ENCODE measurements around the gene SUN3.

Gene SUN3, protein sequence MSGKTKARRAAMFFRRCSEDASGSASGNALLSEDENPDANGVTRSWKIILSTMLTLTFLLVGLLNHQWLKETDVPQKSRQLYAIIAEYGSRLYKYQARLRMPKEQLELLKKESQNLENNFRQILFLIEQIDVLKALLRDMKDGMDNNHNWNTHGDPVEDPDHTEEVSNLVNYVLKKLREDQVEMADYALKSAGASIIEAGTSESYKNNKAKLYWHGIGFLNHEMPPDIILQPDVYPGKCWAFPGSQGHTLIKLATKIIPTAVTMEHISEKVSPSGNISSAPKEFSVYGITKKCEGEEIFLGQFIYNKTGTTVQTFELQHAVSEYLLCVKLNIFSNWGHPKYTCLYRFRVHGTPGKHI

DNA sequence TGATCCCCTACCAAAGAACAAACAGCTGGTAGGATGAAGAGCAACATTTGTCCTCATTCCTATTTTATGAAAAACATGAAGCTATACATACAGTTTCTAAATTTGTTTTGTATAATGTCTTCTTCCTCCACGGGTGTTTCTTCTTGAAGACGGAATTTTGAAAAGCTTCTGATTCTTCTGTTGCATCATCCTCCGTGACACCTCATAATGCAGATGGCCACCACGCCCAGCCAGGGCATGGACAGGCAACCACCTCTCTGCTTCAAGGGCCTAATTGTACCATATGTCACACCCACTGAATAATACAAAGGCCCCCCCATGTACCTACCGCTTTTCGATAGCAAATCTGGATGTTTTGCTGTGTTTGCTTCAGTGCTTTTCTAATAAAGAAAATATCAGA lies at the start of gene SUN3:
SUN3 (minus strand) TSS at position 170 of the 400 bp plus-strand sequence; CDS start at position 1, 169 bp downstream.
- no peaks in the 10 kb centered on the region for H3K4me1 ChIP-seq (ENCODE audit: control insufficient read depth in 1 of 2, insufficient read depth in 2 of 2, low read length in 2 of 2)
- no peaks in the 10 kb centered on the region for H3K36me3 ChIP-seq (ENCODE audit: control insufficient read depth in 1 of 2, insufficient read depth in 2 of 2, low read length in 2 of 2)
- no peak within 1 kb of the TSS for H3K27ac ChIP-seq (ENCODE audit: low read depth, low read length)
- no peaks in the 10 kb centered on the region for H3K27me3 ChIP-seq (ENCODE audit: control insufficient read depth in 1 of 2, insufficient read depth in 2 of 2, low read length in 2 of 2)
- H3K9ac ChIP-seq (ENCODE audit: low read depth in 1 of 2, low read length in 2 of 2): no peak within 1 kb of the TSS
- no peaks in the 10 kb centered on the region for H3K9me3 ChIP-seq (ENCODE audit: control insufficient read depth in 1 of 2, low read length in 2 of 2)
- no peak within 1 kb of the TSS for H3K4me3 ChIP-seq (ENCODE audit: low read depth in 1 of 2, low read length in 2 of 2)

DNA sequence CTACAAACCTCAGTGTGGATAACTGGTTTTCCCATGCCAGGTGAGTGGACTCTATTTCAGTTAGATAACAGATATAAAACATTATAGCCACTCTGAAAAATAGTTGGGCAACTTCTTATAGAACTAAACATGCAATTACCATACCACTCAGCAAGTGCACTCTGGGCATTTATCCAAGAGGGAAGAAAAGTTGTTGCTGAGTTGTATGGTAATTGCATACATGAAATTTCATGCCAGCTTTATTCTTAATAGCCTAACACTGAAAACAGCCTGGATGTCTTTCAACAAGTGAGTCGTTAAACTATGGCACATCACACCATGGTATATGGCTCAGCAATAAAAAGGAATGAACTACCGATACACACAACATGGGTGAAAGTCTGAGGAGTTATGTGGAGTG lies 49.6 kb upstream of the SUN3 start:
- H3K27me3 ChIP-seq (ENCODE audit: control insufficient read depth in 1 of 2, insufficient read depth in 2 of 2, low read length in 2 of 2): no peaks in the 10 kb centered on the region
- H3K4me3 ChIP-seq (ENCODE audit: low read depth in 1 of 2, low read length in 2 of 2): no peak overlapping the region
- no peak overlapping the region for H3K27ac ChIP-seq (ENCODE audit: low read depth, low read length)
- no peaks in the 10 kb centered on the region for H3K36me3 ChIP-seq (ENCODE audit: control insufficient read depth in 1 of 2, insufficient read depth in 2 of 2, low read length in 2 of 2)
- H3K9me3 ChIP-seq (ENCODE audit: control insufficient read depth in 1 of 2, low read length in 2 of 2): no peaks in the 10 kb centered on the region
- peaks cover 6 to 10% of the 10 kb centered on the region in 2 donors for H3K4me1 ChIP-seq (ENCODE audit: control insufficient read depth in 1 of 2, insufficient read depth in 2 of 2, low read length in 2 of 2)
- no peak overlapping the region for H3K9ac ChIP-seq (ENCODE audit: low read depth in 1 of 2, low read length in 2 of 2)

DNA sequence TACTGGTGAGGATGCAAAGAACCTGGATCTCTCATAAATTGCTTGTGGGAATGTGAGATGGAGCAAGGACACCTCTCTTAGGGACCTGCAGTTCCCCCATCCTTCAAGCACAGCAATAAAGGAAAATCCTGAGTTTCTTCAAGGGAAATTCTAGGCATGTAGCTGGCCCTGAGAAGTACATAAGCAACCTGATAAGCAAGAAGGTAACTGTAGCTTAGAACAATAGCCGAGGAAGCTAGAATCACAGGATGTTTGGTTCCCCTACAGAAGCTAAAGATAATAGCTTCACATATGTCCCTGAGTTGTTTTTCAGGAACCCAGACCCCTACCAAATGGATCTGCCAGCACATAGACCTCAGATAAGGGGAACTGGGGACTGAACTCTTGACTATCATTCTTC lies 48.5 kb upstream of the SUN3 start:
- Histone ChIP-seq H3K4me3 (ENCODE audit: low read depth in 1 of 2, low read length in 2 of 2) (no peak overlapping the region), H3K9ac (ENCODE audit: low read depth in 1 of 2, low read length in 2 of 2) (no peak overlapping the region), H3K27ac (ENCODE audit: low read depth, low read length) (no peak overlapping the region), H3K27me3 (ENCODE audit: control insufficient read depth in 1 of 2, insufficient read depth in 2 of 2, low read length in 2 of 2) (no peaks in the 10 kb centered on the region), H3K36me3 (ENCODE audit: control insufficient read depth in 1 of 2, insufficient read depth in 2 of 2, low read length in 2 of 2) (no peaks in the 10 kb centered on the region), H3K4me1 (ENCODE audit: control insufficient read depth in 1 of 2, insufficient read depth in 2 of 2, low read length in 2 of 2) (peaks cover 0 to under 1% of the 10 kb centered on the region in 2 donors), H3K9me3 (ENCODE audit: control insufficient read depth in 1 of 2, low read length in 2 of 2) (no peaks in the 10 kb centered on the region)

DNA sequence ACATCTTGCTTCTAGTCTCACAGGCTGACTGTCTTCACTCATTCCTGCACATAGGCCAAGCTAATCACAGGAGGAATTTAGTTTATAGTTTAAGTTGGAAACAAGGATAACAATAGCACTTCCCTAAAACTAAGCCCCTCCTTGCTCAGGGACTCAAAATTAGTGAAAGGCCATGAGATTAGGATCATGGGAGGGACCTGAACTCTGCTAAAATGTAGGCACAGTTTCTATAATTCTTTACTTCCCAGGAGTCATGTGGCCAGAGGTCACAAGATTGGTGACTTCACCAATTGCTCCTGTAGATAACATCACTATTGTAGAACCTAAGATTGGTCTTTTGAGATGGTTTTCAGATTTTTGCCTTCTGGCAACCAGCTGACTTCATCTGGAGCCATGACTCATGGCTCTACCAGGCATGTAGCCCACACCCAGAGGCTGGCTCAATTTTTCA lies 45.3 kb upstream of the SUN3 start:
- Histone ChIP-seq H3K27ac (ENCODE audit: low read depth, low read length) (no peak overlapping the region), H3K9me3 (ENCODE audit: control insufficient read depth in 1 of 2, low read length in 2 of 2) (no peaks in the 10 kb centered on the region), H3K4me1 (ENCODE audit: control insufficient read depth in 1 of 2, insufficient read depth in 2 of 2, low read length in 2 of 2) (no peaks in the 10 kb centered on the region), H3K27me3 (ENCODE audit: control insufficient read depth in 1 of 2, insufficient read depth in 2 of 2, low read length in 2 of 2) (no peaks in the 10 kb centered on the region), H3K36me3 (ENCODE audit: control insufficient read depth in 1 of 2, insufficient read depth in 2 of 2, low read length in 2 of 2) (no peaks in the 10 kb centered on the region), H3K9ac (ENCODE audit: low read depth in 1 of 2, low read length in 2 of 2) (no peak overlapping the region), H3K4me3 (ENCODE audit: low read depth in 1 of 2, low read length in 2 of 2) (no peak overlapping the region)

DNA sequence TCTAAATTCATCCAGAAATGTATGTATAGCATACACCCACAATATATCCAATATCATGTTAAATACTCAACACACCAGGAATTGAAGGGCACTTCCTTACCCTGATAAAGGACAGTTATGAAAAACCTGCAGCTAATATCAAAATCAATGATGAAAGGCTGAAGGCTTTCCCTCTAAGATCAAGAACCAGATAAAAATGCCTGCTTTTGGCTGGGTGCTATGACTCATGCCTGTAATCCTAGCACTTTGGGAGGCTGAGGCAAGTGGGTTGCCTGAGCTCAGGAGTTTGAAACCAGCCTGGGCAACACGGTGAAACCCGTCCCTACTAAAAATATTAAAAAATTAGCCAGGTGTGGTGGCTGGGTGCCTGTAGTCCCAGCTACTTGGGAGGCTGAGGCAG lies 38.6 kb upstream of the SUN3 start:
- no peaks in the 10 kb centered on the region for H3K9me3 ChIP-seq (ENCODE audit: control insufficient read depth in 1 of 2, low read length in 2 of 2)
- no peaks in the 10 kb centered on the region for H3K27me3 ChIP-seq (ENCODE audit: control insufficient read depth in 1 of 2, insufficient read depth in 2 of 2, low read length in 2 of 2)
- no peak overlapping the region for H3K9ac ChIP-seq (ENCODE audit: low read depth in 1 of 2, low read length in 2 of 2)
- H3K4me3 ChIP-seq (ENCODE audit: low read depth in 1 of 2, low read length in 2 of 2): no peak overlapping the region
- H3K4me1 ChIP-seq (ENCODE audit: control insufficient read depth in 1 of 2, insufficient read depth in 2 of 2, low read length in 2 of 2): no peaks in the 10 kb centered on the region
- H3K27ac ChIP-seq (ENCODE audit: low read depth, low read length): no peak overlapping the region
- H3K36me3 ChIP-seq (ENCODE audit: control insufficient read depth in 1 of 2, insufficient read depth in 2 of 2, low read length in 2 of 2): no peaks in the 10 kb centered on the region

DNA sequence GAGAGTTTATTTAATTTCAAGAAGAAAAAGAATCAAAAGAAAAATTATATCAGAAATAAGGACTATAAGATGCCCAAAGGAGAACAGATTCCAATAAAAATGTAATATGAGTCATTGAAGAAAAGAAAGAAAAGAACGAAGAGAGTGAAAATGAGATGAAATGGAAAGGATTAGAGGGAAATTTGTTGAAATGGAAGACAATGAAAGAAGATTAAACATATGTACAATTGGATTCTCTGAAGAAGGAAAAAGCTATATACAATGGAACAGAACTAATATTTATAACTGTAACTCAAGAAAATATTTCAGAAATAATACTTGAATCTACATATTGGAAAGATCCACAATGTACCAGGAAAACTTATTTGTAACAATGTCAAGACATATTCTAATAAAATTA lies 35.1 kb upstream of the SUN3 start:
- Histone ChIP-seq H3K27me3 (ENCODE audit: control insufficient read depth in 1 of 2, insufficient read depth in 2 of 2, low read length in 2 of 2) (no peaks in the 10 kb centered on the region), H3K27ac (ENCODE audit: low read depth, low read length) (no peak overlapping the region), H3K36me3 (ENCODE audit: control insufficient read depth in 1 of 2, insufficient read depth in 2 of 2, low read length in 2 of 2) (no peaks in the 10 kb centered on the region), H3K4me1 (ENCODE audit: control insufficient read depth in 1 of 2, insufficient read depth in 2 of 2, low read length in 2 of 2) (no peaks in the 10 kb centered on the region), H3K9ac (ENCODE audit: low read depth in 1 of 2, low read length in 2 of 2) (no peak overlapping the region), H3K4me3 (ENCODE audit: low read depth in 1 of 2, low read length in 2 of 2) (no peak overlapping the region), H3K9me3 (ENCODE audit: control insufficient read depth in 1 of 2, low read length in 2 of 2) (no peaks in the 10 kb centered on the region)

DNA sequence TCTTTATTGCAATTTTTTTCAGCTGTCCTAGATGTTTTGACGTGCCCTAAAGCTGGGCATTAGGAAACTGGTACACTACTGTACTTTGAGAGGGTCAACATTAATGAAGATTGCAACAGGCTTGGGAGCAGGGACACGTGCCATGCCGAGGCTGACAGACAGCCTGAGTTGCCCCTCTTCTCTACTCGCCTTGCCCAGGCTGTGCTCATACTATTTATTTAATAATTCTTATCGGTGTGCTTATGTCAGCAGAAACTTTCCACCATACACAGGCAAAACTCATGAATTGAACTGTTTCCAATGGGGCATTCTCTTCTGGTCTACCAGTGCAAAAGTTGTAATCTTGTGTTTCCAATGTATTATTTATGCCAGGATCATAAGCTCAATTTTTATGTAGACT lies 30.8 kb upstream of the SUN3 start:
- Histone ChIP-seq H3K27ac (ENCODE audit: low read depth, low read length) (no peak overlapping the region), H3K4me1 (ENCODE audit: control insufficient read depth in 1 of 2, insufficient read depth in 2 of 2, low read length in 2 of 2) (no peaks in the 10 kb centered on the region), H3K36me3 (ENCODE audit: control insufficient read depth in 1 of 2, insufficient read depth in 2 of 2, low read length in 2 of 2) (no peaks in the 10 kb centered on the region), H3K27me3 (ENCODE audit: control insufficient read depth in 1 of 2, insufficient read depth in 2 of 2, low read length in 2 of 2) (no peaks in the 10 kb centered on the region), H3K9me3 (ENCODE audit: control insufficient read depth in 1 of 2, low read length in 2 of 2) (no peaks in the 10 kb centered on the region), H3K4me3 (ENCODE audit: low read depth in 1 of 2, low read length in 2 of 2) (no peak overlapping the region), H3K9ac (ENCODE audit: low read depth in 1 of 2, low read length in 2 of 2) (no peak overlapping the region)

DNA sequence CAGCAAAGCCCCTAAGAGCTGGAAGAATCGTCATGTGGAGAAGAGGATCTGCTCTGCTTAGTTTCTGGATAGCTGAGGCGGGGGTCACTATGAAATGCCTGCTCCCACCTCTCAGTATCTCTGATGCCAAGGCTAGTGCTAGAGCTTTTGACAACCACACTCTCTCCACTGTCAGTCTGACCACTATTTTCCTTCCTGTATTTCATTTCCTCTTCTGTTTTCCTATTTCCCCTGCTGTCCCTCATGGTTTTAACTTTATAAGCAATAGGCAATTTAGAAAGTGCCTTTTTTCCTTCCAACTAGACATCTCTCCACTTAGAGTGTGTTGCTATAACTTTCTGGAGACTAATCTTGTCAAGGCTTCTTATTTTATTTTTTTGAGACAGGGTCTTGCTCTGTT lies 30.1 kb upstream of the SUN3 start:
- Histone ChIP-seq H3K4me3 (ENCODE audit: low read depth in 1 of 2, low read length in 2 of 2) (no peak overlapping the region), H3K27me3 (ENCODE audit: control insufficient read depth in 1 of 2, insufficient read depth in 2 of 2, low read length in 2 of 2) (no peaks in the 10 kb centered on the region), H3K36me3 (ENCODE audit: control insufficient read depth in 1 of 2, insufficient read depth in 2 of 2, low read length in 2 of 2) (no peaks in the 10 kb centered on the region), H3K9ac (ENCODE audit: low read depth in 1 of 2, low read length in 2 of 2) (no peak overlapping the region), H3K4me1 (ENCODE audit: control insufficient read depth in 1 of 2, insufficient read depth in 2 of 2, low read length in 2 of 2) (peaks cover 0 to under 1% of the 10 kb centered on the region in 2 donors), H3K9me3 (ENCODE audit: control insufficient read depth in 1 of 2, low read length in 2 of 2) (no peaks in the 10 kb centered on the region), H3K27ac (ENCODE audit: low read depth, low read length) (no peak overlapping the region)

DNA sequence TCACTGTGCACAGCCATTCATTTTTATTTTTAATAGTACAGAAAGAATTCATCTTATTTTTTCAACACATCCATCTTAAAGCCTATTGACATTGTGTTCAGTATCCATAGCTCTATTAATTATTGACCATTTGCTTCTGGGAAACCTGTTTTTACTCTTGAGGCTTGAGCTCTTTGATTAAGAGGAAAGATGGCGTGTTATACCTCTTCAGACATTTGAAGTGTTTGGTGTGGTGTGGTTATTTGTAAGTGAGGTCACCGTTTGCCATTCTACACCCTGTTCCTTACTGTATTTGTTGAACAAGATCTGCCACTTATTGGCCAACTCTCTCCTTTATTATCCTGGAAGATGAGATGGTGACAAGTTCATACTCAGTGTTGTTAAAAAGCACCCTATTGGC lies 24.8 kb upstream of the SUN3 start:
- peaks cover 0 to 4% of the 10 kb centered on the region in 2 donors for H3K4me1 ChIP-seq (ENCODE audit: control insufficient read depth in 1 of 2, insufficient read depth in 2 of 2, low read length in 2 of 2)
- H3K27ac ChIP-seq (ENCODE audit: low read depth, low read length): no peak overlapping the region
- H3K4me3 ChIP-seq (ENCODE audit: low read depth in 1 of 2, low read length in 2 of 2): no peak overlapping the region
- H3K9me3 ChIP-seq (ENCODE audit: control insufficient read depth in 1 of 2, low read length in 2 of 2): no peaks in the 10 kb centered on the region
- H3K36me3 ChIP-seq (ENCODE audit: control insufficient read depth in 1 of 2, insufficient read depth in 2 of 2, low read length in 2 of 2): no peaks in the 10 kb centered on the region
- H3K9ac ChIP-seq (ENCODE audit: low read depth in 1 of 2, low read length in 2 of 2): no peak overlapping the region
- no peaks in the 10 kb centered on the region for H3K27me3 ChIP-seq (ENCODE audit: control insufficient read depth in 1 of 2, insufficient read depth in 2 of 2, low read length in 2 of 2)

DNA sequence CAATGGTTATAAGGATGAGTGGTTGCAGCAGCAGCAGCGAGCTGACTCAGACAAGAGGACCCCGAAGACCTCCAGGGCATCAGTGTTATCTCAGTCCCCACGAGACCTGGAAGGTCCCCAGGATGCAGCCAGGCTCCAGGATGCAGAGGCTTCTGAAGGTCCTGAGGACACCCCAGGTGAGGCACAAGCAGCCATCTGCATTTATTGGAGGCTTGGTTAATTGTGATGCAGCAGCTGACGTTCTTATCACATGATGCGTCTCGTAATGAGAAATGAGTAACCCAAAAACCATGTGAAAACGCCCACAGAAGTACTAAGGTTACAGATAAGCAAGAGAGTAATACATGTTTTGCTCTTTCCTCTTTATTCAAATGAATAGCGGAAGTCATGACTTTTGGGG lies 23.8 kb upstream of the SUN3 start:
- H3K9me3 ChIP-seq (ENCODE audit: control insufficient read depth in 1 of 2, low read length in 2 of 2): no peaks in the 10 kb centered on the region
- H3K4me1 ChIP-seq (ENCODE audit: control insufficient read depth in 1 of 2, insufficient read depth in 2 of 2, low read length in 2 of 2): peaks cover 0 to 4% of the 10 kb centered on the region in 2 donors
- no peak overlapping the region for H3K4me3 ChIP-seq (ENCODE audit: low read depth in 1 of 2, low read length in 2 of 2)

More for the DNA sequence above, 23.8 kb upstream of the SUN3 start:
- no peaks in the 10 kb centered on the region for H3K27me3 ChIP-seq (ENCODE audit: control insufficient read depth in 1 of 2, insufficient read depth in 2 of 2, low read length in 2 of 2)
- H3K36me3 ChIP-seq (ENCODE audit: control insufficient read depth in 1 of 2, insufficient read depth in 2 of 2, low read length in 2 of 2): no peaks in the 10 kb centered on the region
- no peak overlapping the region for H3K9ac ChIP-seq (ENCODE audit: low read depth in 1 of 2, low read length in 2 of 2)
- H3K27ac ChIP-seq (ENCODE audit: low read depth, low read length): no peak overlapping the region
